GM21528 (cell line): ENCODE data around the gene CAMTA1.

Experiments used
- ATAC-seq: cut with Tn5 transposase; IDR thresholded peaks from one replicate; pipeline ENCODE4 v1.9.1; 2021; ENCODE audit warnings: mild to moderate bottlenecking, moderate library complexity; ENCODE audit not compliant: unreplicated experiment, low FRiP score

Gene CAMTA1

DNA sequence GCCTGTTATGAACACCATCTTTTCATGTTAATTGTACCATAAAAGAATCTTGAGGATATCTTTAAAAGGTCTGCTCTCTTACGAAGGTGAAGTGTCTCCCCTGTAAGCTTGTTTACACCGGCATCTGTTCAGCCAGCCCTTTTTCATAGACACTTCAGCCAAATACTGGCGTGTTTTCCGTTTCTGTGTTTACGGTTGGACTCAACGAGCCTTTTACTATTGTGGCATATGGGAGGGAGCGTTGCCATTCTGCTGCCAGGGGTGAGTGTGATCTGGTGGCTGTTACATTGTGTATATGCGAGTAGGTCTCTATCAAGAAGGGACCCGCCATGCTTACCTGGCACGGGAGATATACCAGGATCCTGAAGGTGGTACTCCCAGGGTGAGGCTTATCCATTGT, 433.8 kb downstream of the CAMTA1 start:
- no peak for ATAC-seq

GRCh38 chr1:7220007-7220406, 434.8 kb downstream of the CAMTA1 start:
- ATAC-seq, result no peak

GRCh38 chr1:7220712-7221252, 435.5 kb downstream of the CAMTA1 start:
- ATAC-seq, result no peak

GRCh38 chr1:7221826-7222694, 436.8 kb downstream of the CAMTA1 start:
- no peak for ATAC-seq

DNA sequence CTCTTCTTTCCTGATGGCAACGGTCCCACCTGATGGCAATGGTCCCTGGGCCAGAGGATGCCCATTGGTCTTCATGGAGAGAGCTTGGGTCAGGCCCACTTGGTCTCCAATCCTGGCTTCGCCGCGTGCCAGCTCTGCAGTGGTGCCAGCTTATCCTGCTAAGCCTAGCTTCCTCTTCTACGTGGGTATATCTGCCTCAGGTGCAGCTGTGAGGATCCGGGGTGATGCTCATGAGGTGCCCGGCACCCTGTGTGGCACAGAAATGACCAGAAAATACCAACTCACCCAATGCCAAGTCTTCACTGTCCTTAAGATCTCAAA, 437.4 kb downstream of the CAMTA1 start:
- ATAC-seq, result no peak

DNA sequence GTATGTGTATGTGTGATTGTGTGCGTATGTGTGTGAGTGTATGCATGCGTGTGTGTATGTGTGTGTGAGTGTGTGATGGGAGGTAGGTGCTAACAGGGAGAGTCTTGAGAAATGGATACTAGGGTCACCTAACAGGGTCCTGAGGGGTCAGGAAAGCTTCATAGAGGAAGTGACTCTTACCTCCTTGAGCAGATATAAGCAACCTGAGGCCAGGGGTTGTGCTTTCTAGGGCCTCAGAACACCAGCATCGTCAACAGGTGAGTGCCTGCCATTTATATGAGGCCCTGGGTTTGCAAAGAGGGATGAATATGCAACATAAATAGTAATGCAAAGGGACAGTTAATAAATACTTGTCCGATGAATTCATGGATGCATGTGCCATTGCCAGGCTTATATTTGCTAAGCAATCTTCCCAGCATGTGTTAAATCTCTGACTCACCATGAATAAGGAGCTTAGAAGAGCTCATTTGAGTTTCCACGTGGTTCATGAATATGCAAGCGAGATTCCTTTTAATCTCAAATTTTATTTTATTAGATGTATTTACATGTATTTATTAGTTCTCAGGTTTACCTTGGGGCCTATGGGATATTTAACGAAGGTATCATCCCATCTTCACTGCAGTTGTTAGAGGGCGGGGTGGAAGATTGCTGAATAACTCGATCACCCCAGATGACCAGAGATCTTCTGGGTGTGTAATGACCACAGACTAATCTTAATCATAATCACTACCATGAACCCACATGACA, 438.3 kb downstream of the CAMTA1 start:
- ATAC-seq, result no peak

DNA sequence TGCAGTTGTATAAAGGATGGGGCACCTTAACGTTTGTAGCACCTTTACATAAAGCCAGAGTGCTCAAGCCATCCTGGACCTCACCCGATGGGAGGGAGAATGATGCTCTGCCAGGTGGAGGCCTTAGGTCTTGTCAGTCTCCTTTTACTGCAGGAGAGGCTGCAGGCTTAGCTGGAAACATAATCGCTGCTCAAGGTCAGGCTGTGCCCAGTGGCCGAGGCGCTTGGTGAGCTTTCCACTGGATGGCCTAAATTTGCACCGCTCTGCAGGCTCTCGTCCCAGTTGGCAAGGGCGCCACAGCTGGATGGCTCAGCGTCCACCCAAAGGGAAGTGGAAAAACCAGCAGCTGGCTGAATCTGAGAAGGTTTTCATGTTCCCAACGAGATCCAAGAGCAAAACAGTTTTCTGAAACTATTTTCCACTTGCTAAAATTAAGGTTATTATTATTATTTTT, 438.9 kb downstream of the CAMTA1 start:
- no peak for ATAC-seq

DNA sequence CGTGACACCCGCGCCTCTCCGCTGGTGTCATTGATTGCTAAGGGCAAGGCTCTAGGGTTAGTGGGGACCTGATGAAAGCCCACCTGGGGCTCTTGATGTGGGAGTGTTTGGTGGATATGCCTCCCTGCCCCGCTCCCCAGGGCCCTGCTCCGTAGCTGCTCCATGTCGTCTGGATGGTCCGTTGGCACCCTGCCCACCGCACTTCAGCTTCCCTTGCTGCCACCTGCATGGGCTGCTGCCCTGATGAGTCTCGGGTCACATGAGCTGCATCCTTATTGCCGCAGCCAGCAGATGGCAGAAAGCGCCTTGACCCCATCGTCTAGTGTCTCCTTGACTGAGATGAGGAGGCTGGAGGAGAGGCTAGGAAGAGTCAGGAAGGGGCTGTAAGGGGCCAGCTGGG, 439.4 kb downstream of the CAMTA1 start:
- no peak for ATAC-seq

GRCh38 chr1:7225711-7226505, 440.7 kb downstream of the CAMTA1 start:
- ATAC-seq, result no peak

DNA sequence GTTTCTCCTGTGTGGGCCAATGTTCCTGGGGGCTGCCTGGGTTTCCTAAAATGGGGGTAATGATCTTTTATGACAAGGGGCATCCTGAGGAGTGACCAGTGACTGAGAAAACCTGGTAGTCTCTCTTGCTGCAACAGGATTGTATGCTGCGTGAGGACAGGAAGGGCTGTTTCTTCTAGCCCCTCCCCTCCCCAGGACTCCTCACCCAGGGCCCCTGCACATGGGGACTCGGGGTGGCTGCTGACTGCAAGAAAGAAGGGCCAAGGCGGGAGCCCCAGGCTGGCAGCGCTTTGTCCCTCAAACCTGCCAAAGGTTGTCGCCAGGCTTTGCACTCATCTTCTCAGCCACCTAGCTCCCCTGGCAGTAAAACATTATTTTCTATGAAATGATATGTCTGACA, 442.4 kb downstream of the CAMTA1 start:
- ATAC-seq, result no peak

DNA sequence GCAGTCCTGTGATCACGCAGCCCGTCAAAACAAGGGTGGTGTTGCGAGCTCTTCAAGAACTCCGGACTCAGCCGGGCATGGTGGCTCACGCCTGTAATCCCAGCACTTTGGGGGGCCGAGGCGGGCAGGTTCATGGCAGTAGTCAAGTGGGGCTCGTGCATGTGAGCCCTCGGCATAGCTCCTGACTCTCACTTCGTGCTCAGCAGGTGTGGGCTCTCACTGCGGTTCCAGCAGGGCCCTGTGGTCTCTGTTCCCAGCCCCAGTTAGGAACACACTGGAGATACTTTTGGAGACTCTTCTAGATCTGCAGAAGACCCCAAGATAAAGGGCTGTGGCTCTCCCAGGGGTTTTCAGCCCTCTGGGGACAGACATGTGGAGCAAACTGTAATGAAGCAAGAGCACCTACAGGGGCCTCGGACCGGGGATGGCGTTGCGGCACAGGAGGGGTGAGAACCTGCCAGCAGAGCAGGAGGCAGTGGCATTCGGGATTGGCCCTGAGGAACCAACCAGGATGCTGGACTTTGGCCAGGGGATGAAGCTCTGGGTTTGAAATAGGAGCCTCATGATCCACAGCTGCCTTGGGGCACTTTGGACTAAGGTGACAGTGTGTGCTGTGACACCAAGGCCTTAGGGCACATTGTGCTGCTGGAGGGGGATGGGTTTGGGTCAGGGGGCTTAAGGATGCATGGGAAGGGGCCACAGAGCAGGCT, 443.2 kb downstream of the CAMTA1 start:
- no peak for ATAC-seq

GRCh38 chr1:7229186-7229585, 443.9 kb downstream of the CAMTA1 start:
- ATAC-seq, result no peak

- ATAC-seq, result no peak
Measured at GRCh38 chr1:7229696-7230631, 444.7 kb downstream of the CAMTA1 start.

GRCh38 chr1:7232441-7233236, 447.4 kb downstream of the CAMTA1 start:
- ATAC-seq, result no peak

- no peak for ATAC-seq
Measured at GRCh38 chr1:7233237-7233540, 447.9 kb downstream of the CAMTA1 start.

- ATAC-seq, result no peak
Measured at GRCh38 chr1:7233646-7234470, 448.6 kb downstream of the CAMTA1 start.

DNA sequence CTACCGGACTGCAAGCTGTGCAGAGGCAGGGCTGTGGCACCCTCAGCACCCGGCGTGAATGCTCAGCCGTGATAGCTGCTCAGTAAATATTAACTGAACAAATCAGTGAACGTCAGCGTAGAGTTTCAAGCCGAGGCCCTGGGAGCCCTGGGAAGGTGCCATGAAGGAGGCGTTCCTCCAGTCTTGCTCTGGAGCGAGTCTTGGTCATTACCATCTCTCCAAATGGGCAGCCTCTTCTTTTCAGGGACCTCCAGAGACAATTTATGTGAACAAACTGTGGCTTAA, 449.2 kb downstream of the CAMTA1 start:
- no peak for ATAC-seq
